Neural cell (in vitro differentiated cells): ENCODE measurements around the gene CPPED1.

Source experiments
- EP300 ChIP-seq: fragments of 450-650 bp; conservative IDR thresholded peaks from 2 replicates; pipeline ENCODE4 v1.6.1; 2014; ENCODE audit warnings: antibody characterized with exemption, mild to moderate bottlenecking, moderate library complexity; ENCODE audit not compliant: poor library complexity, severe bottlenecking
- POLR2AphosphoS5 ChIP-seq: IDR thresholded peaks from 2 replicates; pipeline ENCODE4 v1.6.1; 2012
- REST ChIP-seq: IDR thresholded peaks from 2 replicates; pipeline ENCODE4 v1.6.1; 2012; ENCODE audit warnings: borderline replicate concordance
- TF ChIP-seq, protein P1 (sequence below): fragments of 450-650 bp; IDR thresholded peaks from 2 replicates; pipeline ENCODE4 v1.5.1; 2014; ENCODE audit warnings: antibody characterized with exemption, mild to moderate bottlenecking, moderate library complexity; ENCODE audit not compliant: poor library complexity, severe bottlenecking

- TF ChIP-seq EP300 (no peak), REST (no peak), POLR2AphosphoS5 (no peak)
- TF ChIP-seq, protein P1, sequence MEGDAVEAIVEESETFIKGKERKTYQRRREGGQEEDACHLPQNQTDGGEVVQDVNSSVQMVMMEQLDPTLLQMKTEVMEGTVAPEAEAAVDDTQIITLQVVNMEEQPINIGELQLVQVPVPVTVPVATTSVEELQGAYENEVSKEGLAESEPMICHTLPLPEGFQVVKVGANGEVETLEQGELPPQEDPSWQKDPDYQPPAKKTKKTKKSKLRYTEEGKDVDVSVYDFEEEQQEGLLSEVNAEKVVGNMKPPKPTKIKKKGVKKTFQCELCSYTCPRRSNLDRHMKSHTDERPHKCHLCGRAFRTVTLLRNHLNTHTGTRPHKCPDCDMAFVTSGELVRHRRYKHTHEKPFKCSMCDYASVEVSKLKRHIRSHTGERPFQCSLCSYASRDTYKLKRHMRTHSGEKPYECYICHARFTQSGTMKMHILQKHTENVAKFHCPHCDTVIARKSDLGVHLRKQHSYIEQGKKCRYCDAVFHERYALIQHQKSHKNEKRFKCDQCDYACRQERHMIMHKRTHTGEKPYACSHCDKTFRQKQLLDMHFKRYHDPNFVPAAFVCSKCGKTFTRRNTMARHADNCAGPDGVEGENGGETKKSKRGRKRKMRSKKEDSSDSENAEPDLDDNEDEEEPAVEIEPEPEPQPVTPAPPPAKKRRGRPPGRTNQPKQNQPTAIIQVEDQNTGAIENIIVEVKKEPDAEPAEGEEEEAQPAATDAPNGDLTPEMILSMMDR = no peak
These were observed 150.8 kb downstream of the CPPED1 start for GRCh38 chr16:12652924-12653323.
